Measurements from ENCODE around the gene KPNB1. TPM values are rescaled to one million over a fixed set of nuclear protein-coding genes. Genes with fewer than 3 reads are reported as not detected.

The KPNB1 gene
- polyA plus RNA-seq, 1 experiment = 212 TPM

DNA sequence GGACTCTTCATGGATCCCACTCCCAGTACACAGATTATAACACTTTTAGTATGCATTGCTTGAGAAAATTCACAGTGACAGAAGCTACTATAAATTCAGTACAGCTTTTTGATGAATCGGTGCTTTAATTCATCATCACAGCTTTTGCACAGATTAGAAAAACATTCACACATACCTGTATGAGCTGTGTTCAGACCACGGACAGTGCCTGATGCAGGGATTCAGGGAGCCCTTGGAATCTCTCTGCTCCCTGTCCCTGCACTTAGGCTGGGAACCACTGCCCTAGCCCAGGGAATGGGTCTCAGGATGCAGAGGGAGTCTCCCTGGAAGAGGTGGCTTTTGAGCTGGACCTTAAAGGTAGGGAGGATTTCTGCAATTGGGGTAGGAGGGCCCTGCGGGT lies 58.2 kb downstream of the KPNB1 start:
- TF ChIP-seq, protein P1, sequence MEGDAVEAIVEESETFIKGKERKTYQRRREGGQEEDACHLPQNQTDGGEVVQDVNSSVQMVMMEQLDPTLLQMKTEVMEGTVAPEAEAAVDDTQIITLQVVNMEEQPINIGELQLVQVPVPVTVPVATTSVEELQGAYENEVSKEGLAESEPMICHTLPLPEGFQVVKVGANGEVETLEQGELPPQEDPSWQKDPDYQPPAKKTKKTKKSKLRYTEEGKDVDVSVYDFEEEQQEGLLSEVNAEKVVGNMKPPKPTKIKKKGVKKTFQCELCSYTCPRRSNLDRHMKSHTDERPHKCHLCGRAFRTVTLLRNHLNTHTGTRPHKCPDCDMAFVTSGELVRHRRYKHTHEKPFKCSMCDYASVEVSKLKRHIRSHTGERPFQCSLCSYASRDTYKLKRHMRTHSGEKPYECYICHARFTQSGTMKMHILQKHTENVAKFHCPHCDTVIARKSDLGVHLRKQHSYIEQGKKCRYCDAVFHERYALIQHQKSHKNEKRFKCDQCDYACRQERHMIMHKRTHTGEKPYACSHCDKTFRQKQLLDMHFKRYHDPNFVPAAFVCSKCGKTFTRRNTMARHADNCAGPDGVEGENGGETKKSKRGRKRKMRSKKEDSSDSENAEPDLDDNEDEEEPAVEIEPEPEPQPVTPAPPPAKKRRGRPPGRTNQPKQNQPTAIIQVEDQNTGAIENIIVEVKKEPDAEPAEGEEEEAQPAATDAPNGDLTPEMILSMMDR (IDR thresholded peaks at IDR 0.05; ENCODE audit: low read depth, low read length) = no peak
- no peak overlapping the region for H3K27ac ChIP-seq (ENCODE audit: low read depth, low read length)
- no peak overlapping the region for H3K4me3 ChIP-seq (ENCODE audit: low read depth, low read length)
- POLR2A ChIA-PET = interaction anchor here (0.5 kb wide), 1 partner anchor 598 kb away, joined by 3 read pairs; no protein-coding TSS in a partner anchor
- no peak for DNase-seq (ENCODE audit: low read depth, low spot score)
- peaks cover 13% of the 10 kb centered on the region for H3K27me3 ChIP-seq (ENCODE audit: control insufficient read depth, insufficient read depth, low read length)
- no peaks in the 10 kb centered on the region; the same call in 1 of the 2 replicates for H3K9me3 ChIP-seq (ENCODE audit: control insufficient read depth, insufficient read depth, low read length)
- CTCF ChIA-PET = interaction anchor here (0.5 to 1.9 kb wide), 2 partner anchors 9 to 91 kb away, joined by 4 to 19 read pairs; no protein-coding TSS in a partner anchor

DNA sequence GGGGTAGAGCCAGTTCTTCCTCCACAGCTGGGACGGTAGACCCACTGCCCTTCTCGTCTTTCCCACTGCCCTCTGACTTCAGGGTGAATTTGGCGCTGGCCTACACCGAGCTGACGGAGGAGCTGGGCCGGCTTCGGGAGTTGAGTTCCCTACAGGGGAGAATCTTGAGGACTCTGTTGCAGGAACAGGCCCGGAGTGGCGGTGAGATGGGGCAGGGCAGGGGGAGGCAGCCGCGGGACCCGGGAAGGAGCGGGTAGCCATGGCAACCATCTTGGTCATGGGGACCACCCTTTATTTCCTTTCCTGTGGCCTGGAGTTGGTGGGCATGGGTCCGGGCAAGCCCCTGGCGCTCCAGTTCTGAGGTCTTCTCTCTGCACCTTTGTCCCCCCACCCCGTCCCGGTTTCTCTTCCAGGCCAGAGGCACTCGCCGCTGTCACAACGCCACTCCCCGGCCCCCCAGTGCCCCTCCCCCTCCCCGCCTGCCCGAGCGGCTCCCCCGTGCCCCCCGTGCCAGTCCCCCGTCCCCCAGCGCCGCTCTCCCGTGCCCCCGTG lies 58.7 kb downstream of the KPNB1 start:
- no peak for DNase-seq (ENCODE audit: low read depth, low spot score)
- ChIA-PET CTCF (interaction anchor here (0.5 to 1.9 kb wide), 3 partner anchors 10 to 94 kb away, joined by 3 to 19 read pairs (median 4); no protein-coding TSS in a partner anchor), POLR2A (no interaction called here)
- Histone ChIP-seq H3K27ac (ENCODE audit: low read depth, low read length) (no peak overlapping the region), H3K4me3 (ENCODE audit: low read depth, low read length) (0 out of 2 replicates have a peak overlapping the region, but pooled peaks have one; percentile 5), H3K27me3 (ENCODE audit: control insufficient read depth, insufficient read depth, low read length) (peaks cover 18% of the 10 kb centered on the region), H3K9me3 (ENCODE audit: control insufficient read depth, insufficient read depth, low read length) (no peaks in the 10 kb centered on the region; the same call in 1 of the 2 replicates)
- TF ChIP-seq, protein P1 (IDR thresholded peaks at IDR 0.05; ENCODE audit: low read depth, low read length) = no peak

DNA sequence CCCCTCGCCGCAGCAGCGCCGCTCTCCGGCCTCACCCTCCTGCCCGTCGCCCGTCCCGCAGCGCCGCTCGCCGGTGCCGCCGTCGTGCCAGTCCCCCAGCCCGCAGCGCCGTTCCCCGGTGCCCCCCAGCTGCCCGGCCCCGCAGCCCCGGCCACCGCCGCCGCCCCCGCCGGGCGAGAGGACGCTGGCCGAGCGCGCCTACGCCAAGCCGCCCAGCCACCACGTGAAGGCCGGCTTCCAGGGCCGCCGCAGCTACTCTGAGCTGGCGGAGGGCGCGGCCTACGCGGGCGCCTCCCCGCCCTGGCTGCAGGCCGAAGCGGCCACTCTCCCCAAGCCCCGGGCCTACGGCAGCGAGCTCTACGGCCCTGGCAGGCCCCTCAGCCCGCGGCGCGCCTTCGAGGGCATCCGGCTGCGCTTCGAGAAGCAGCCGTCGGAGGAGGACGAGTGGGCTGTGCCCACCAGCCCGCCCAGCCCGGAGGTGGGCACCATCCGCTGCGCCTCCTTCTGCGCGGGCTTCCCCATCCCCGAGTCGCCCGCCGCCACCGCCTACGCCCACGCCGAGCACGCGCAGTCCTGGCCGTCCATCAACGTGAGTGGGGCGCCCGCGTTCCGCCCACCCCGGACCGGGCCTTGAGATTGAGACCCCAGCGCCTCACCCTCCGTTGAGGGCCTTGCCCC lies 59.3 kb downstream of the KPNB1 start:
- H3K4me3 ChIP-seq (ENCODE audit: low read depth, low read length) = no peak overlapping the region
- CTCF ChIA-PET = interaction anchor here (0.6 kb wide), 1 partner anchor 94 kb away, joined by 3 read pairs; no protein-coding TSS in a partner anchor
- peaks cover 24% of the 10 kb centered on the region for H3K27me3 ChIP-seq (ENCODE audit: control insufficient read depth, insufficient read depth, low read length)

DNA sequence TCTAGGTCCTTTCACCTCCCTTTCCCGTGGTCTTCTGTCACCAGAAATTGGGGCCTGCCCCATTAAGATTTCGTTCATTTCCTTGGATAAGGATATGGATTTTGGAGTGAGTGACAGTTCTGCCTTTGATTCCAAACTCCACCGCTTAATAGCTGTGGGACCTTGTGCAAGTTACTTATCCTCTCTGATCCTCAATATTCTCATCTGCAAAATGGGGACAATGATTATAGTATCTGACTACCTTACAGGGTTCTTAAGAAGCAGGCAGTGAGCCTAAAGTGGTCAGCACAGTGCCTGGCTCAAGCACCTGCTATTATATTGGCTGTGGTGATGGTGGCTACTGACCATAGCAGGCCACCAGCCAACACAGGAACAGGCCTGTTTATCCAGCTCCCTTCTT lies 59.9 kb downstream of the KPNB1 start:
- CTCF ChIA-PET = no interaction called here
- DNase-seq (ENCODE audit: low read depth, low spot score) = no peak
- POLR2A ChIA-PET = no interaction called here
- Histone ChIP-seq H3K9me3 (ENCODE audit: control insufficient read depth, insufficient read depth, low read length) (no peaks in the 10 kb centered on the region; the same call in 1 of the 2 replicates), H3K27me3 (ENCODE audit: control insufficient read depth, insufficient read depth, low read length) (peaks cover 30% of the 10 kb centered on the region), H3K4me3 (ENCODE audit: low read depth, low read length) (no peak overlapping the region), H3K27ac (ENCODE audit: low read depth, low read length) (no peak overlapping the region)
- TF ChIP-seq, protein P1 (IDR thresholded peaks at IDR 0.05; ENCODE audit: low read depth, low read length) = no peak

More for the DNA sequence above, 59.3 kb downstream of the KPNB1 start:
- TF ChIP-seq, protein P1 (IDR thresholded peaks at IDR 0.05; ENCODE audit: low read depth, low read length) = no peak
- POLR2A ChIA-PET = no interaction called here
- Histone ChIP-seq H3K9me3 (ENCODE audit: control insufficient read depth, insufficient read depth, low read length) (no peaks in the 10 kb centered on the region; the same call in 1 of the 2 replicates), H3K27ac (ENCODE audit: low read depth, low read length) (no peak overlapping the region)
- no peak for DNase-seq (ENCODE audit: low read depth, low spot score)
